GM23248 (cell line): Measurements from ENCODE around the gene GAL3ST1. TPM values are rescaled to one million over a fixed set of nuclear protein-coding genes. Genes with fewer than 3 reads are reported as not detected.

Experiments
- DNase-seq: peaks from one replicate; pipeline ENCODE4 v3.0.0-alpha.2; 2015
- H2AFZ ChIP-seq: fragments of 200-600 bp; sonication (generic); 2 replicates; pipeline ENCODE4 v1.6.1; 2016; ENCODE audit warnings: antibody characterized with exemption
- H3F3A ChIP-seq: fragments of 200-600 bp; sonication (generic); 2 replicates; pipeline ENCODE4 v1.6.1; 2016; ENCODE audit warnings: mild to moderate bottlenecking, antibody characterized with exemption, mixed run types; ENCODE audit not compliant: insufficient read depth
- H3K27ac ChIP-seq: fragments of 200-600 bp; sonication (generic); 2 replicates; pipeline ENCODE4 v1.5.1; 2016; ENCODE audit warnings: mild to moderate bottlenecking
- H3K27me3 ChIP-seq: fragments of 200-600 bp; sonication (generic); replicated peaks from 2 replicates; pipeline ENCODE4 v1.6.1; 2016; ENCODE audit warnings: mild to moderate bottlenecking; ENCODE audit not compliant: insufficient read depth
- H3K36me3 ChIP-seq: fragments of 200-600 bp; sonication (generic); 2 replicates; pipeline ENCODE4 v1.6.1; 2016; ENCODE audit warnings: low read depth, mild to moderate bottlenecking
- H3K4me1 ChIP-seq: fragments of 200-600 bp; sonication (generic); 2 replicates; pipeline ENCODE4 v1.6.1; 2016; ENCODE audit warnings: mild to moderate bottlenecking; ENCODE audit not compliant: insufficient read depth
- H3K4me2 ChIP-seq: fragments of 200-600 bp; sonication (generic); one replicate; pipeline ENCODE4 v1.6.1; 2016; ENCODE audit warnings: mild to moderate bottlenecking; ENCODE audit not compliant: unreplicated experiment
- H3K4me3 ChIP-seq: fragments of 200-600 bp; sonication (generic); 2 replicates; pipeline ENCODE4 v1.5.1; 2016; ENCODE audit warnings: mild to moderate bottlenecking
- H3K79me2 ChIP-seq: fragments of 200-600 bp; sonication (generic); 2 replicates; pipeline ENCODE4 v1.6.1; 2016; ENCODE audit warnings: mild to moderate bottlenecking; ENCODE audit not compliant: insufficient read depth
- H3K9ac ChIP-seq: fragments of 200-600 bp; sonication (generic); 2 replicates; pipeline ENCODE4 v1.6.1; 2016; ENCODE audit warnings: mild to moderate bottlenecking
- H3K9me2 ChIP-seq: fragments of 200-600 bp; sonication (generic); 2 replicates; pipeline ENCODE4 v1.6.1; 2016; ENCODE audit warnings: mixed run types, mild to moderate bottlenecking, moderate library complexity; ENCODE audit not compliant: insufficient read depth
- H3K9me3 ChIP-seq: fragments of 200-600 bp; sonication (generic); one replicate; pipeline ENCODE4 v1.6.1; 2017; ENCODE audit warnings: low read depth
- H4K20me1 ChIP-seq: fragments of 200-600 bp; sonication (generic); 2 replicates; pipeline ENCODE4 v1.6.0; 2016; ENCODE audit not compliant: insufficient read depth
- EZH2 ChIP-seq: fragments of 200-600 bp; sonication (generic); IDR thresholded peaks from 2 replicates; pipeline ENCODE4 v1.6.1; 2018; ENCODE audit warnings: antibody characterized with exemption, mild to moderate bottlenecking; ENCODE audit not compliant: insufficient read depth, poor library complexity, severe bottlenecking
- EZH2phosphoT487 ChIP-seq: fragments of 200-600 bp; sonication (generic); IDR thresholded peaks from 2 replicates; pipeline ENCODE4 v1.6.1; 2018; ENCODE audit warnings: antibody characterized with exemption, moderate library complexity, mild to moderate bottlenecking, low read depth; ENCODE audit not compliant: insufficient read depth
- WGBS, 2 experiments: methylation state at CpG; one replicate each; pipeline ENCODE4 v1.1.6; 2015 to 2017; ENCODE audit warnings: low lambda C conversion rate in 2 of 2, low coverage in 1 of 2; ENCODE audit errors: missing lambda C conversion rate in 2 of 2; 5-methylcytosine and 5-hydroxymethylcytosine counted together
- in situ Hi-C: fragments of 300-500 bp; cut with MboI; formaldehyde crosslinking; loops from 2 replicates; pipeline ENCODE4 v1.15.0; 2020
- polyA plus RNA-seq: library from polyadenylated mRNA; unstranded; fragments of >200 nt; fragmentation: Nextera tagmentation; extraction: Ambion mirVana; gene quantifications from 2 replicates; pipeline ENCODE4 v1.2.1, GENCODE V29; 2016
- total RNA-seq: library from RNA; depleted of rRNA; stranded (reverse); fragments of >200 nt; shearing (Covaris generic); gene quantifications from 2 replicates; pipeline ENCODE4 v1.2.3, GENCODE V29; 2014

The GAL3ST1 gene
- total and polyA plus RNA-seq, 2 experiments from 2014 or later: not detected

DNA sequence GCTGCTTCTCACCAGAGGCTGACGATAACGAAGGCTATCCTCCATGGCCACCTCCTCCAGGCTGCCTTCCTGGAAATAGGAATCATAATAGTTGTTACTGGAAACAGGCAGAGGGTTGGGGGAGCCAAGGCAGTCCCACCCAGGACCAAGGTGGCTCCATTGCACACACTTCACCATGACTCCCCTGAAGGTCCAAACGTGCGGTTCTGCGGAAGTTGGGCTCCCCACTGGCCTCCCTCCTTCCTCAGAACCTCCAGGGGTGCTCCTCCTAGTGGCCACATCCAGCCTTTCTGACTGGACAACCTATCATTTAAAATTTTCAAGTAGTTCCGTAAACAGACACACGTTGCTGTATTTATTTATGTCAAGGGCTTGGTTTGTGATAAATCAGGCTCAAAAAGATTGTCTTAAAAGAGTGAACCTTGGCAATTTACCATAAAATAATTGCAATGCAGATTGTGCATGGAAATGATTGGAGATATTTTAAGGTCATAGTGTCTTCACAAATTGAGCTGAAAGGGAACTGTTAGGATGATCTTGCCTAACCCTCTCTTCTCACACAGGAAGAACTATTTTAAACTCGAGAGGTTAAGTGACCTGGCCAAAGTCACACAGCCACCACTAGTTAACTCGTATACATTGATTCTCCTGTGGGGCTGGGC is 31.1 kb upstream of the GAL3ST1 start:
- DNase-seq: peak; percentile 68
- in situ Hi-C loops: no loop called here
- Histone ChIP-seq H3K9me2 (no peaks in the 10 kb centered on the region), H3K4me1 (peaks cover 23% of the 10 kb centered on the region), H3K79me2 (no peaks in the 10 kb centered on the region), H3K9me3 (no peaks in the 10 kb centered on the region), H3K36me3 (no peaks in the 10 kb centered on the region), H3F3A (peaks cover 9% of the 10 kb centered on the region; the same call in 1 of the 2 replicates), H3K9ac (peak overlapping the region; percentile 78; the same call in 1 of the 2 replicates), H4K20me1 (no peaks in the 10 kb centered on the region), H3K27me3 (no peaks in the 10 kb centered on the region), H3K4me2 (peak overlapping the region; percentile 76), H3K4me3 (0 out of 2 replicates have a peak overlapping the region, but pooled peaks have one; percentile 76), H2AFZ (peak overlapping the region; percentile 98), H3K27ac (no peak overlapping the region)
- 32 to 39% methylated on average over 9 of the region's 9 CpGs for WGBS, 2 experiments
- TF ChIP-seq EZH2phosphoT487: no peak
- no peak for TF ChIP-seq EZH2

GRCh38 chr22:30604723-30605122 is 30.3 kb upstream of the GAL3ST1 start:
- Histone ChIP-seq H3K4me1 (peaks cover 23% of the 10 kb centered on the region), H3K9ac (no peak overlapping the region), H4K20me1 (no peaks in the 10 kb centered on the region), H3K9me2 (no peaks in the 10 kb centered on the region), H2AFZ (no peak overlapping the region), H3K4me2 (no peak overlapping the region), H3K79me2 (no peaks in the 10 kb centered on the region), H3K9me3 (no peaks in the 10 kb centered on the region), H3K4me3 (no peak overlapping the region), H3K27me3 (no peaks in the 10 kb centered on the region), H3F3A (peaks cover 9% of the 10 kb centered on the region; the same call in 1 of the 2 replicates), H3K27ac (no peak overlapping the region), H3K36me3 (no peaks in the 10 kb centered on the region)
- DNase-seq: no peak
- 96 to 97% methylated on average over 2 of the region's 2 CpGs for WGBS, 2 experiments
- TF ChIP-seq EZH2 (no peak), EZH2phosphoT487 (no peak)
- in situ Hi-C loops: no loop called here

GRCh38 chr22:30603801-30604200 is 29.3 kb upstream of the GAL3ST1 start:
- Histone ChIP-seq H4K20me1 (no peaks in the 10 kb centered on the region), H3K4me1 (peaks cover 13% of the 10 kb centered on the region), H2AFZ (no peak overlapping the region), H3K9me3 (no peaks in the 10 kb centered on the region), H3F3A (peaks cover 3% of the 10 kb centered on the region; the same call in 1 of the 2 replicates), H3K4me2 (no peak overlapping the region), H3K36me3 (no peaks in the 10 kb centered on the region), H3K27me3 (no peaks in the 10 kb centered on the region), H3K79me2 (no peaks in the 10 kb centered on the region), H3K9ac (no peak overlapping the region), H3K4me3 (no peak overlapping the region), H3K9me2 (no peaks in the 10 kb centered on the region), H3K27ac (no peak overlapping the region)
- WGBS, 2 experiments: 77 to 80% methylated on average over 3 of the region's 3 CpGs
- TF ChIP-seq EZH2 (no peak), EZH2phosphoT487 (no peak)
- in situ Hi-C loops: no loop called here
- DNase-seq: no peak

- in situ Hi-C loops: no loop called here
- Histone ChIP-seq H3K4me1 (peaks cover 6% of the 10 kb centered on the region; the same call in 1 of the 2 replicates), H3F3A (no peaks in the 10 kb centered on the region), H3K36me3 (no peaks in the 10 kb centered on the region), H3K4me2 (no peak overlapping the region), H2AFZ (no peak overlapping the region), H3K4me3 (no peak overlapping the region), H3K27me3 (no peaks in the 10 kb centered on the region), H3K79me2 (no peaks in the 10 kb centered on the region), H3K27ac (no peak overlapping the region), H3K9me3 (no peaks in the 10 kb centered on the region), H3K9ac (no peak overlapping the region), H4K20me1 (no peaks in the 10 kb centered on the region), H3K9me2 (no peaks in the 10 kb centered on the region)
- 41 to 45% methylated on average over 3 of the region's 3 CpGs for WGBS, 2 experiments
- TF ChIP-seq EZH2: no peak
- no peak for TF ChIP-seq EZH2phosphoT487
- DNase-seq: peak; percentile 56
Measured at GRCh38 chr22:30602049-30602448, 27.6 kb upstream of the GAL3ST1 start.

DNA sequence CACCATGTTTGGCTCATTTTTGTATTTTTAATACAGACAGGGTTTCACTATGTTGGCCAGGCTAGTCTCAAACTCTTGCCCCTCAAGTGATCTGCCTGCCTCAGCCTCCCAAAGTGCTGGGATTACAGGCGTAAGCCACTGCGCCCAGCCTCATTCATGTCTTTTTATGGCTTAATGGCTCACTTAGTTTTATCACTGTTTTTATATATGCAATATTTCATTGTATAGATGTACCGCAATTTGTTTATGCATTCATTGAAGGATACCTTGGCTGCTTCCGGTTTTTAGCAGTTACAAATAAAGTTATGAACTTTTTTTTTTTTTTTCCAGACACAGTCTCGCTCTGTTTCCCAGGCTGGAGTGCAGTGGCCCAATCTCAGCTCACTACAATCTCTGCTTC is 27.0 kb upstream of the GAL3ST1 start:
- Histone ChIP-seq H3K79me2 (no peaks in the 10 kb centered on the region), H4K20me1 (no peaks in the 10 kb centered on the region), H3K27ac (no peak overlapping the region), H3K36me3 (no peaks in the 10 kb centered on the region), H3K4me3 (no peak overlapping the region), H2AFZ (no peak overlapping the region), H3K4me1 (peaks cover 6% of the 10 kb centered on the region; the same call in 1 of the 2 replicates), H3K9me3 (no peaks in the 10 kb centered on the region), H3K4me2 (no peak overlapping the region), H3K9me2 (no peaks in the 10 kb centered on the region), H3K9ac (no peak overlapping the region), H3F3A (no peaks in the 10 kb centered on the region), H3K27me3 (no peaks in the 10 kb centered on the region)
- no peak for DNase-seq
- in situ Hi-C loops: no loop called here
- WGBS, 2 experiments: 52 to 56% methylated on average over 5 of the region's 5 CpGs
- no peak for TF ChIP-seq EZH2phosphoT487
- TF ChIP-seq EZH2: no peak
